NOMO-1 treated with DMSO at 0.1 percent for 48 hours (cell line): ENCODE measurements around the gene CUL4B.
A peak's percentile ranks its signal among the peaks of the same experiment; 100 is the strongest.
"Not testable (repeated sequence)": the region's sequence is repeated elsewhere in the genome, so short reads cannot be mapped to it uniquely, and the experiment has no call there.

Source experiments
- DNase-seq: peaks from one replicate; lab custom pipeline; 2025; ENCODE audit not compliant: unreplicated experiment; lab: John Stamatoyannopoulos, UW

Gene CUL4B

DNA sequence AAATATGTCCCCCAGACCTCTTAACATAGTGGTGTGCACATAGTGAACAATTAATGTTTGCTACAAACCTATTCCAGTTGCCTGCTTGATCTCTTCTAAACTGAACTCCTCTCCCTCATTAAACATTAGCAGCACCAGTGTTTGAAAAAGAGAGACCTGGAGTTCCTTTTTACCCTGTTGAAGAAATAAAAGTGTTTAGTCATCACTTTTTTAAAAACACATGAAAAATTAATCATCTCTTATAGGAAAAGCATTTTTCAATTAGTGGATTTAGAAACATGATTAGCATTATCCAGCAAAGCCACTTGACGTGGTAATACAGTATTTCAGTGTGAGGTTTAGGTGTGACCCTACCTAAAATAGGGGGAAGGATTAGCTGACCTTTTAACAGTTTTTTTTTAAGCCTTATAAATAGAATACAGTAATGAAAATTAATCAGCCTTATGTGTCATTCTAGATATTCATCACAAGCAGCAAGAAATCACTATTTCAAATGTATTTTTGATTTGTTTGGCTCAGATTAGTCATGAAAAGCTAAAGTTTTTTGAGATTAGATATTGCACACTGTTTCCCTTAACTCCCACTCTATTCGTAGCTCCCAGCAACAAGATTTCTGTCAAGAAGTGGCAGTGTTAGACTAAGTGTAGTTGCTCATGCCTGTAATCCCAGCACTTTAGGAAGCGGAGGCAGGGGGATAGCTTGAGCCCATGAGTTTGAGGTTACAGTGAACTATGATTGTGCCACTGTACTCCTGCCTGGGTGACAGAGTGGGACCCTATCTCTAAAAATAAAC lies 26.2 kb downstream of the CUL4B start:
- DNase-seq, result no peak

GRCh38 chrX:120522820-120523219 lies 37.9 kb downstream of the CUL4B start:
- no peak for DNase-seq

DNA sequence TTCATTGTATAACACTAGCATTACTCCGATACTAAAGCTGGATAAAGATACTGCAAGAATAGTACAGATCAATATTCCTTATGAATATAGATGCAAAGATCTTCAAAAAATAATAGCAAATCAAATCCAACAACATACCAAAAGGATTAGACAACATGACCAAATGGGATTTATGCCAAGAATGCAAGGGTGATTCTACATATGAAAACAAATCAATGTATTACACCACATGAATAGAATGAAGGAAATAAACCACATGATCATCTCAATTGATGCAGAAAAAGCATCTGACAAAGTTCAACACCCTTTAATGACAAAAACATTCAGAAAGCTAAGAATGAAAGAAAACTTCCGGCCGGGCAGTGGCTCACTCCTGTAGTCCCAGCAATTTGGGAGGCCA lies 42.8 kb downstream of the CUL4B start:
- no peak for DNase-seq

- DNase-seq, result no peak
Observed at GRCh38 chrX:120514236-120514635, 46.5 kb downstream of the CUL4B start.

GRCh38 chrX:120512627-120513026 lies 48.1 kb downstream of the CUL4B start:
- no peak for DNase-seq

- DNase-seq, result no peak
Observed at GRCh38 chrX:120512222-120512621, 48.5 kb downstream of the CUL4B start.

DNA sequence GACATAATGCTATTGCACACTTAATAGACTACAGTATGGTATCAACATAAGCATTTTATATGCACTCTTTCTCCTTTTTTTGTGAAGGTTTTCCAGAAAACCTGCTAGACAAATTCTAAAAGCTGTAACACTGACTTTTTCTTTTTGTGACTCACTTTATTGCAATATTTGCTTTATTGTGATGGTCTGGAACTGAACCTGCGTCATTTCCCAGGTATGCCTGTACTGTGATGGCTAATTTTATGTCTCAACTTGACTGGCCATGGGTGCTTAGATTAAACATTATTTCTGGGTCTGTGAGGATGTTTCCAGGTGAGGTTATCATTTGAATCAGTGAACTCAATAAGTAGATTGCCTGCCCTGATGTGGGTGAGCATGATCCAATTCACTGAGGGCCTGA lies 56.2 kb downstream of the CUL4B start:
- no peak for DNase-seq

DNA sequence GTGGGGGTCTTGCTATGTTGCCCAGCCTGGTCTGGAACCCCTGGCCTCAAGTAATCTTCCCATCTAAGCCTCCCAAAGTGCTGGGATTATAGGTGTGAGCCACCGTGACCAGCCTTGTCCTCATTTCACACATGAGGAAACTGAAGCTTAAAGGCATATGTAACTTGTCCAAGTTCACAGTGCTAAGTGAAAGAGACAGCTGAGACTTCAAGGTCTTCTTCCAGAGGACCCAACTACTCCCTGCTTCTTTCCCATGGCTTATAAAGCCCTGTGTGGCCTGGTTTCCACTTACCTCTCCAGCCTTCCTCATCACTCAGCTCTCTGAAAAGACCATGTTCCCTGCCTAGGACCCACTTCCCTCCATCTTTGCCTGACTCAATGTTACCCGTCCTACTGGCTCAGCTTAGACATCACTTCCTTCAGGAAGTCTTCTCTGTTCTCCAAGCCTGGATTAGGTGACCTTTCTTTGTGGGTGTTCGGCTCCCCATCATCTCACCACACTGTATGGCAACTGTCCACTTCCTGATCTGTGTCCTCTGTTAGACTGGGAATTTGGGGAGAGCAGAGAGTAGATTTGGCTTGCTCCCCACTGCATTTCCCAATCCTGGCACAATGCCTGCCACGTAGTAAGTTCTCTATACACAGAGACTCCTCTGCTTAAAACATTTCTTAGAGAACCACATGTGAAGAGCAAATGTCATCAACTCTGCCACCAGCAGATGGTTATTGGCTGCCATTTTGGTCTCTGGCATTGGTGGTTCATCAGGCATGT lies 61.3 kb downstream of the CUL4B start:
- DNase-seq, result no peak

- not testable (repeated sequence) for DNase-seq
Observed at GRCh38 chrX:120490119-120490518, 70.6 kb downstream of the CUL4B start.

DNA sequence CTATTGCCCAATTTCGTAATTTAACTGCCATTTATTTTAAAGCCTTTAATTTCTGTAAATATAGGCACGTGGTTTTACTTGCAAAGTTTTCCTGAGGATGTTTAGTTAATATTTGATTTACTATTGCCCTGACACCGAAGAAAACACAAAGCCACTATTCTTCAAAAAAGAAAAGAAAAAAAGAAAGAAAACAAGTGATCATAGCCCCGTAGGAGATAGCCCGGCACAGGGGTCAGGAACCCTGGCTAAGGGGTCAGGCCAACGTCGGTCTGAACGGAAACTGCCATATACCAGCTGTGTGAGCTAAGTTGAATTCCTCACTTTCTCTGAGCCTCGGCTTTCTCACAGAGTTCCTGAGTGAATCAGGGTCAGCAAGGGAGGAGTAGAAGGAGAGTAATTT lies 74.0 kb downstream of the CUL4B start:
- DNase-seq, result no peak

GRCh38 chrX:120485638-120486520 lies 74.9 kb downstream of the CUL4B start:
- peak; percentile 98 for DNase-seq

- no peak for DNase-seq
Observed at GRCh38 chrX:120485315-120485637, 75.5 kb downstream of the CUL4B start.

DNA sequence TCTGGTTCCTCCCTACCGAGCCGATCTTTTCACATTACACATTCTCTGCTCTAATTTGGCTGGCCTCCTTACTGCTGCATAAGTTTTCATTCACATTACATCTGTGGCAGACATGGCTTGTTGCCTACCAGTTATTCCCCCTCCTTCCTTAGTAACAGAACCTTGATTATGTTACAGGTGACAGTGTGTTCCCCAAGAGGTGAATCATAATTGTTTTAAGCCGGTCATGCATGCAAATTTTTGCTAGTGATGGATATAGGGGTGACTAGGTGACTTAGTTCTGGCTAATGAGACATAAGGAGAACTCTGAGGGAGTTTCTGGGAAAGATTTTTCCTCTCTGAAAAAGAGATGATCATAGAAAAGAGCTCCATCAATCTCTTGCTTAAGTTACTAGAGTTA lies 83.3 kb downstream of the CUL4B start:
- DNase-seq, result no peak

GRCh38 chrX:120476714-120477113 lies 84.0 kb downstream of the CUL4B start:
- DNase-seq, result no peak

DNA sequence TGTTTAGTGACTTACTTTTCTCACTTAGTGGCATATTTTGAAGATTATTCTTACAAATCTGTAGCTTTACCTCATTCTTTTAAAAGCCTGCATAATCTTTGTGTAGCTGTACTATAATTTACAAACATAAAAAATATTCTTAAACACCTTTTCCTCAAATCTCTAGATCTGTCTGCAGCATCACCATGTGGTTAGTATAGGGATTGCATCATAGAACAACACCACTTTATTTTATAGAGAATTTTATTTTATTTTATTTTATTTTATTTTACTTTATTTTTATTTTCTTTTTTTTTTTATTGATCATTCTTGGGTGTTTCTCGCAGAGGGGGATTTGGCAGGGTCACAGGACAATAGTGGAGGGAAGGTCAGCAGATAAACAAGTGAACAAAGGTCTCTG lies 85.3 kb downstream of the CUL4B start:
- peak; percentile 11 for DNase-seq
